HG02588 (cell line): ENCODE results near the gene OSBPL3.

Experiments used
- ATAC-seq: cut with Tn5 transposase; IDR thresholded peaks from one replicate; pipeline ENCODE4 v1.9.1; 2021; ENCODE audit warnings: mild to moderate bottlenecking, moderate library complexity; ENCODE audit not compliant: unreplicated experiment

Gene OSBPL3

DNA sequence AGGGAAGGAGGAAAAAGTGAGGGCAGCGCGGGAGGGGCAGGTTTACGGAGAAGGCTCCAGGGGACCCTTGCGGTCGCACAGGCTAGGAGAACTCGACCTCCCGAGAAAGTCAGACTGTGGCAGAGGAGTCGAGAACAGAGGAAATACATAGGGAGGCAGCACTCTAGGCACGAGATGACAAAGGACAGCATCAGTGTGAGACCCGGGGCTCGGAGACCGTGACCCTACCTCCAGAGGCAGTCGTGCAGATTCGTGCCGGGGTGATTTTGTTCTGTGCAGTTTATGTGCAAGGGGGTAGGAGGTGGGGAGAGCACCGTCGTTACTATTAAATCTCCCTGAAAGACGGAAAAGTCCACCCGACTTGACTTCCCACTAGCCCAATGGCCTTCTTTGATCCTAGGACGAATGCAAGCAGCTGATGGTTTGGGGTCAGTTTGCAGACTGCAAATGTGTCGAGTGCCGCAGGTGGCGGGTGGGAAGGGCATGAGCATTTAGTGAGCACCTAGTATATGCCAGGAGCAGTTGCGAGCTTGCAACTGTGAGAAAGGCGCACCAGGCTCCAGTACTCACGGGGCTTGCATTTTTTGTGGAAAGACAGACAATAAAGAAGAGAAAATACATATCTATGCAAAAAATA is 674 bp upstream of the OSBPL3 start:
- ATAC-seq = peak; percentile 10

DNA sequence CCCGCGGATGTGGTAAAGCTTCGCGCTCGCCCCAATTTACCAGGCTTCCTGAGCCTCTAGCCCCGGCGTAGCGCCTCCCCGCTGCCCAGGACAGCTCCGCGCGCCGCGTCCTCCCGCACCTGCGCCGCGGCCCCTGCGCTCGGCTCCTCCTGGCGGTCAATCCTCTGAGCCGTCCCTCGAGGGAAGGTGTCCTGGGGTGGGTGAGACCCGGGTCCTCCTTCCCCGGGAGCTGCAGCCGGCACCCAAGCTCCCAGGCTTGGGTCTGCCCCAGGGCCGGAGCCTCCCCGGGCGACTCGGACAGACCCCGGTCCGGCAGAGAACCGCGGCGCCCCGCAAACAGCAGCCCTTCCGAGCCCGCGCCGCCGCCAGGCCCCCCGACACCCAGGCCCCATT is 512 bp downstream of the OSBPL3 start:
- peak; percentile 40 for ATAC-seq

DNA sequence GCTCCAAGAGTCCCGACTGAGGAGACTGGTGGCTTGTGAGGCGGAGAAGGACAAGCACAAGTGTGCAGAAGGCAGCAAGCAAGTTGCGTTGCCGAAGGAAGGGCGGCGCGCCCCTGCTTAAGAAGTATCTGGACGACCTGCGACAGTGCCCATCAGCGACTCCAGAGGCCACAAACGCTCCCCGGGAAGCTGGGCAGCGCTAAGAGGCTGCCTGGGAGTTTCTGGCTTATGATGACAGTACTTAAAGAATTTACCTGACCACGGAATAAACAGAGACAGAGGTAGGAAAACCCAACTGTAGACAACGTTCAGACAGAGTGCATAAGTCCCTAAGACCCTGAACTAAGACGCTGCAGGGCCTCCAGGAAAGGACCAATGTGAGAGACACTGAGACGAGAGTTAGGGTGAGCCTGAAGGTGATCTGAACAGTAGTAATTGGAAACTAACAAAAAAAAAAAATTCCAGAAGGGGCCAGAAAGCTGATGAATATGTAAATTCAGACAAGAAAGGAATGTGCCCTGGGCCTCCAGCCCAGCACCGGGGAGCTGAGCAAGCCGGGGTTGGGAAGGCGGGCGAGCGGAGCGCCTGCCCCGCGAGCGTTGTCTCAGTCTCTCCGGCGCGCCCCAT is 1.0 kb downstream of the OSBPL3 start:
- peak; percentile 1 for ATAC-seq

DNA sequence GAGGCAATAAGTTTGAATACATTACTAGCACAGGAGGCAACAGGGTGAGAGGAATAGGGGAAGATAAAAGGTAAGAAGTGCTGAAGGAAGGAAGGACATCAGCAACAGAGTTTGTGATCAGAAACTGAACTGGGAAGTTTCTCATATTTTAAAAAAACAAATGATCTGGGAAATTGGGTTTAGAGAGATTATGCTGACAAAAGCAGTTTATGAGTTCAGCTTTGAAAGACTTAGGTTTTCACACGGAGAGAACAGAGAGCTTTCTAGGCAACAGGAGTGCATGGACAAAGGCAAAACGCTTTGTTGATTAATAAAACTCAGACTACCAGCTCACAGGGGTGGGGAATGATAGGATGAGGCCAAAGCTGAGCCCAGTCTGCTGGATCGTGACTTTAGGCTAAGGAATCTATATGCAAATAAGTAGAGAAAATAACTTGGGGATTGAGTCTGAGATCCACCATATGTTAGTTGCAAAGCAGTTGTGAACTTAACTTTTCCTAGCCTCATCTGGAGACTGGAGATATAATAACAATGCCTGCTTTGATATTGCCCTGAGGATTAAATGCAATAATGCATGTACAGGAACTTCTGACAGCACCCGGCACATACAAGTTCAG is 4.2 kb downstream of the OSBPL3 start:
- no peak for ATAC-seq

DNA sequence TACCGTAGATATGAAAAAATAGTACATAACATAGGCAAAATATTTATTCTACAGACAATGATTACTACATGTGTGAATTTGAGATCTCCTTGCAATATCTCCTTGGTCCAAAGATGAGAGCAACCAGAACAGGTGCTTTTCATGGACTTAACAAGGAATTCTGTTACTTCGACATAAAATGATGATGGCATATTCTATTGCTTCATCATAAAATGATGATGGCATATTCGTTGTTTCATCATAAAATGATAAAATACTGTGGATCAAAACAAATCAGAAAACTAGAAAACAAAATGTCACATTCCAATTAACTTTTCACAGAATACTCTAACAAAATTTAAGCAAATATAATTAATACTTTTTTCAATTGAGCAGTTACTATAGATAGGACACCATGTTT is 4.8 kb downstream of the OSBPL3 start:
- no peak for ATAC-seq

DNA sequence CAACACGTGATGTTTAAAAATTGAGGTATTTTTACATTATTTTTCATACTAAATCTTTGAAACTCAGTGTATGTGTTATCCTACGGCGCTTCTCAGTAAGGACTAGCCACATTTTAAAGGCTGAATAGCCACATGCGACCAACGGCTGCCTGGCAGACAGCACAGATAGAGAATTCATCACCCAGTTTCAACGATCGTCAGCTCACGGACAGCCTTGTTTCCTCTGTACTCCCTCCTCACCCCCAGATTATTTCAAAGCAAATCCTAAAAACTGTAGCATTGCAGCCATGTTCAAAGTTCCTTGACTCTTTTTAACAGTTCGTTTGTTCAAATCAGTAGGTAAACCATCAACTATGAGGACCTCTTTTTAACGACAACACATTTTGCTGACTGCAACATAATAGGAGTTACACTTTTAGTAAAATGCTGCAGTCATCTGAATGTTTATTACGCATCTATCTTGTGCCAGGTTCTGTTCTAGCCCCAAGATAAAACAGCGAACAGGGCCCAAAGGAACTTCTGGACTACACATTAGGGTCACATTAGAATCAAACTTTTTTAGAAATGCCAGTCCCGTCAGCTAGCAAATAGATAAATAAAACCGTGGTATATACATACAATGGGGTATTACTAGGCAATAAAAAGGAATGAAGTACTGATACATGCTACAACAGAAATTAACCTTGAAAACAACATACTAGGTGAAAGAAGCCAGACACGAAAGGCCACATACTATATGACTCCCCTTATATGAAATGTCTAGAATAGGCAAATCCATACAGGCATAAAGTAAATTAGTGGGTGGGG is 5.7 kb downstream of the OSBPL3 start:
- no peak for ATAC-seq

DNA sequence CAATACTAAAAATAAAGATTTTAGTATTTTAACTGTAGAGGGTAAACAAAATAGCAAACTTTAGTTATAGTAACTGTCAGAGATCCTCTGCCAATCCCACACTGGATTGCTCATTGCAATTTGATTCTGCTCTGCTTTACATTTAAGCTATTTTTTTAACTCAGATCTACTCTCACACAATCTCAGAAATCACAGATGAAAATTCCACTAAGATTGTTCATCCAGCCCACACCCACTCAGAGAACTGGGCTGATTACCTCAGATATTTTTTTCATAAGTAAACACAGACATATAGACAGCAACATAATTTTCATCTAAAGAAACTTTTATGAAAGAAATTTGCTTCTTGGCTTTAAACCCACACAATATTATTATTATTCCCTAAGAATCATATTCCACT is 7.0 kb downstream of the OSBPL3 start:
- no peak for ATAC-seq

DNA sequence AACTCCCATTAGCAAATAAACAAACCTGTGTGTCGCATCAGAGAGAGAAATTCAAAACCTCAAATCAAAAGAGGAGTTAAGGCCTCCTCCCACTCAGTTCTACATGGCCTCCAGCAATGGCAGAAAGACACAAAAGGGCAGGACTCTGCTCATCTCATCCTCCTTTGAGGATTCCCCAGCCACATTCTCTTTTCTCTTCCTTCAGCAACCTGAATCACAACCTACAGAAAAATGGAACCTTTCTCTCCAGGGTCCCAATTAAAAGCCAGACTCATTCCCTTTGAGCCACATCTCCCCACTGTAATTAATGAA is 7.9 kb downstream of the OSBPL3 start:
- no peak for ATAC-seq

DNA sequence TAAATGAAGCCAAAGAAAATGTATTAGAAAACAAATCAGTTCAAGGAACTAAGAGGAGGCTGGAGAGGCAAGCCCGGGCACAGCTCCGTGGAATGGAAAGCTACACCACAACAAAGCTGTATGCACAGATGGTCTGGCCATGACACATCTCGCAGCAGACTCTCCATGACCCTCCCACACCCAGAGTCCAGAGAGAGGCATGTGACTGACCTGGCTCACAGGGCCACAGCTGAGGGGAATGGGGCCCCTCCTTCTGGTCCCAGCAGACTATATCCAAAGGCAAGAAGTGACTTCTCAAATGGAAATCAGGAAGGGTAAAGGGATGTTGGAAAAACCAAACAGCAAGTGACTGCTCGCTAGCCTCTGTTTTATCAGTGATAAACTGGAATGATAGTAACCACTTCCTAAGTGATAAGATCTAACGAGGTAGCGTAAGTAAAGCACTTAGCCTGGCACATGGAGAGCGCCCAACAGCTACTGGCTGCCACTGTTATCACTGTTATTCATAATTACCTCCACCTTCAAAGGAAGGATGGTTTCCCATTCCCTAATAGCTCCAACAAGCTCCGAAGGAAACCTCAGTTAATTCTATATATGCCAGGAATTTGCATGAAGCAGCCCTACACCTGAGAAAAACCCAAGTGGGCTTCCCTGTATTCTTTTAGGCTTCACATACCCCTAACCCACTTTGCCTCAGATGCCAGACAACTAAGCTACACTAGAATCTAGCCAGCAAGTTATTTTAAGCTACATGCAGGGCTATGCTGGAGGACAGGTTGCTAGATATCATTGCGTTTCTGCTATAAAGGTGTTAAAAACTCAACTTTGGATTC is 8.4 kb downstream of the OSBPL3 start:
- no peak for ATAC-seq

DNA sequence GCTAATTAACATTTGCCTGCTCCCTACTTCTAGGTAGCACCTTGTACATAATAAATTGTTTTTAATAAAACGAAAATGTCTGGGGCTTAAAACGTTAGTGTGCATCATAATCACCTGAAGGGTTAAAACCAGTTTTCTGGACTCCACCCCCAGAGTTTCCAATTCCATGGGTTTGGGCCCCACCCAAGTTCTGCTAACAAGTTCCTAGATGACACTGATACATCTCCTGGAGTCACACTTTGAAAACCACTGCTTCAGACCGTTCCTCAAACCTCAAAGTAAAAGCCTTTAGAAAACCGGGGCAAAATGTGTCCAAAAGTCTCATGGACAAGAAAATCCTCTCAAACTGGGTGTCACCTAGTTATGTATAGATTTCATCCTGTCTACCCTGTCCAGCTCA is 9.3 kb downstream of the OSBPL3 start:
- ATAC-seq = no peak

DNA sequence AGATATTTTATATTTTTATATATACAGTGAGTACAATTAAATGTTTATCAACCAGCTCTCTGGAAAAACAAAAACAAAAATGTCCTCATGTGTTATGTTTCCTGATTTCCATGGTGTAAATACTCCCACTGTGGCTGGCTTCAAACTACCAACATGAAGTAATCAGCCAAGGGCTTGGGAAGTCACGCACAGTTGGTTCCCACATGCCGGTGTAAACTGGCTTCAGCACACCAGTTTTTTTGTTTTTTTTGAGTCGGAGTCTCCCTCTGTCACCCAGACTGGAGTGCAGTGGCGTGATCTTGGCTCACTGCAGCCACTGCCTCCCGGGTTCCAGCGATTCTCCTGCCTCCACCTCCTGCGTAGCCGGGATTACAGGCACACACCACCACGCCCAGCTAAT is 11.8 kb downstream of the OSBPL3 start:
- ATAC-seq = no peak

DNA sequence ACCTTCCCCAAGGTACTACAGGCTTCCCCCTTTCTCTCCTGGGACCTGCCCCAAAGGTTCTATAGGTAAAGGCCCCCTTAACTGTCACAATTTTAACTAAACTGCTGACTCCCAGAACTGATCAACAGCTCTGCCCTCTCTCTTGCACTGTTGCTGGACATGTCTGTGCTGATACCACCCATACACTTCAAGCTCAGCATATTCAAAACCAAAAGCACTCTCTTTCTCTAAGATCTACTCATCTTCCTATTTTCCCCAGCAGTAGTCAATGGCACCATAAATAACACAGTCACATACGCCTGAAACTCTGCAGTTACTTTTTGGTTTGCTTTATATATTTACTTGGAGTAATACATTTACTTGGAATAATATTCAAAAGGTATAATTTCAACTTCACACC is 12.3 kb downstream of the OSBPL3 start:
- no peak for ATAC-seq

DNA sequence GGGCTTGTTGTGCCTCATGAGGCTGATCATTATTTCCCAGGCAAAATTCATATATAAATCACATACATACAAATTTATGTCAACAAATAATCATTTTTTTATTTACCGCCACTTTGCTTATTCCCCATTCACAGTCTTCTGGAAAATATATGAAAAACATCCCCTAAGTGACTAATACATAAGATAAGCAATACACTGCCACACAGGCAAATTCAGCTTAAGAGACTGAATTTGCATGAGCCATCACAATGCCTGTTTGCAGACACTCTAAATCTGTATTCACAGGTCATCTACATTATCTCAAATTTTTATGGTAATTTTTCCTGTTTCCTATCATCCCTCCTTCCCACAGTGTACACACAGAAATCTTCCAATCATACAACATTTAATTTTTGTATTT is 13.2 kb downstream of the OSBPL3 start:
- no peak for ATAC-seq

DNA sequence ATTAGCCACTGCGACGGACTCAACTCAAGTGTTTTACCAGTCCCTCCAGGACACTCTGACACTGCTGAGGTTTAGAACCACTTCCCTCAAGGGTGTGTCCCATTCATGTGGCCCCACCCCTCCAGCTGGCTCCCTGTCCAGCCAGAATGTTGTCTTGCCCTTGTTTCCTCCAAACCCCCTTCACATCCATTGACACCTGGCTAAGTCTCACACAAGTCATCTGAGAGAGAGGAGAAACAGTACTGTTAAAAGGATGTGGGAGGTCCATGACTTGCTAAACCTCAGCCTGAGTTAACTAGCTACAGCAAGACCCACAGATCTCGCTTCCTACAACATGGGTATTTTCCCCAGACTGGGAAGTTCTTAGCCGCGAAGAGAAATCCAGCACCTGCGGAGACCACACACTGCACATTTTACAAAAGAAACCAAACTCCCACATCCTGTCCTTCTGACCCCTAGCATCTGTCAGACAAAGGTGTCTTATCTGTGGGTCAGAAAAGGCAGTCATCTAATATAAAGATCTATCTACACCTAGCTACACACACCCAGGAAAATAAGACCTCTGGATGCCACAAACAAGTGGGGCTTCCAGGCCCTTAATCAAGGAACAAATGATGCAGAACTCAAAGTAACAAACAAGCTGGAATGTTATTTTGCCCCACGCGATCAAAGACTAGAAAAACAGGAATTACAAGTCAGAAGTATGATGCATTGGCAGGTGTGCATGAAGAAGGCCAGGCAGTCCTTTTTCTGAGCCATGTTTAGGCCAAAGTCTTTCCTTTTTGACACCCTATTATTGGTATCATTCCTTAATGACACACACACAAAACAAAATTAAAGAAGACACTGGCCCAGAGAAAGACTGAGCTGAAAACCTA is 13.9 kb downstream of the OSBPL3 start:
- peak; percentile 82 for ATAC-seq

DNA sequence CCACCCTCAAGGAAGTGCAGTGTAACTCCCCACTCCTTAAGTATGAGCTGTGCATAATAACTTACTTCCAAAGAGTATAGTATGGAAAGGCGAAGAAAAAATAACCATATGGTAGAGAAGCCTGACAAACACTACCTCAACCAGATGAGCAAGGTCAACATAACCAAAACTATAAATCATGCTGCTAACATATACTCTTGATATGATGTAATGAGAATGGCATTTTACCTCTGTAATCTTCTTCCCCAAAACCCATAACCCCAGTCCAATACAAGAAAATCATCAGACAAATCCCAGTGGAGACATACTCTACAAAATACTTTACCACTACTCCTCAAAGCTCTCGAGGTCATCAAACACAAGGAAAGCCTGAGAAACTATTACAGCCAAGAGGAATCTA is 15.8 kb downstream of the OSBPL3 start:
- ATAC-seq = no peak

DNA sequence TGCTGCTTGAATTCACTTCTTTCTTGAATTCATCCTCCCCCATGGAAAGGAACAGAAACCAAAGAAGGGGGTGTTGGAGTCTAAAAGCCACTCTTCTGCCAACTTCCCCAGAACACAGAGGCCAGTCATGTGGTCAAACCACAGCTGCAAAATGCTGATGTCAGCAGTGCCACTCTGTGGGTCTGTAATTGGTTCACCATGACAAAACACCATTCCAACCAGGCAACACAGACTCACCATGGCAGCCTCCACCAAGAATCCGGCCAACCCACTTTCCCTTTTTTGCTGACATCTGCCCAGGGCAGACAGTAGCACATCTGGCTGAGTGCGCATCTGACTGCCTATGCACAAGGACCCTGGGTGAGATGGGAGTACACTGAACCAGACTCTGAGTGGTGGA is 16.8 kb downstream of the OSBPL3 start:
- peak; percentile 36 for ATAC-seq

DNA sequence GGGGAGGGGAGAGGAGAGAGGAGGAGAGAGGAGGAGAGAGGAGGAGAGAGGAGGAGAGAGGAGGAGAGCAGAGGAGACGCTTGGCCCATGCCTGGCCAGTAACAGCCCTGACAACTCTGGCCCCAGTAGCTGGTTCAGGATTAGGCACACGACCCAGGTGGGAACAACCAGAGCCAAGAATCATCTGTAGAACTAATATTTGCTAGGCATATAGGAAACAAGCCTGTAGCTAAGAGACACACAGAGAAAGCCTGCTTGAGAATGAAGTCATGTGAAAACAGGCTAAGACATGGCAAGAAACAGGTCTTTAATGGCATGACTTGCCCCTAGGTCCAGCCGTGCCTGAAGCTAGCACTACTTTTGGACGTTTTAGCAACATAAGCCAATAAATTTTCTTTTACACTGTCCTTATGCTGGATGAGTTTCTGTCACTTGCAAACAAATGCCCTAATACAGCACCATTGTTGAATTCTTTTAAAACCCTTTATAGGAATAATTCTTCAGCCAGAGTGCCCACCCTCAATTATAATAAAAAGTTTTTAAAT is 17.5 kb downstream of the OSBPL3 start:
- ATAC-seq = no peak

DNA sequence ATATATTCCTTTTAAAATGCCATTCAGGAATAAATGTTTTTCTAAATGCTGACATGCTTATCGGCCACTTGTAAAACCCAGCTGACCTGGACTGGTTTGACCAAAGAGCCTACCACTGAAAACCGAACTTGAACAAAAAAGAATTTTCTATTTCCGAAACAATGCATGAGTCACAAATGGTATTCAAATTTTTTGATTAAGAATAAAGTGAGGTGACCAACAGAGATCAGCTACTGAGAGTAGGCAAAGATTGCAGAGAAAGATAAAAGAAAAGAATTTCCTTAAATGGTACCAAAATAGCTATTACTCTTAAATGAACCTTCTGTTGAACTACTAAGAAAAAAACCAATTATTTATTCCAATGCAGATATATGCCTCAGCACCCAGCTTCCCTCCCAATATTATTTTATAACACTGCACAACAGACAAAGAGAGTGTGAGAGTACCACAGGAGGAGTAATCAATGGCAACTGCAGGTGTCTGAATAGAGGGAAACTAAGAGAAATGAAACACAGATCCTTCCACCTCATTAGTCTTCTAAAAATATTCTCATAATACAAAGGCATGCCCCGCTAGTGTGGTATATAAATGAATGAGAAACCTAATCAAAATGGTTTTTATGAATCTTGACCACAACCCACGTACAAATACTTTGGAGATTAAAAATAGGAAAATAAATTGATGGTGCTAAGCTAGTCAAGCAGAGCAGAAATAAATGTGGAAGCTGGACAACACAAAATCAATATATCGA is 20.1 kb downstream of the OSBPL3 start:
- no peak for ATAC-seq

DNA sequence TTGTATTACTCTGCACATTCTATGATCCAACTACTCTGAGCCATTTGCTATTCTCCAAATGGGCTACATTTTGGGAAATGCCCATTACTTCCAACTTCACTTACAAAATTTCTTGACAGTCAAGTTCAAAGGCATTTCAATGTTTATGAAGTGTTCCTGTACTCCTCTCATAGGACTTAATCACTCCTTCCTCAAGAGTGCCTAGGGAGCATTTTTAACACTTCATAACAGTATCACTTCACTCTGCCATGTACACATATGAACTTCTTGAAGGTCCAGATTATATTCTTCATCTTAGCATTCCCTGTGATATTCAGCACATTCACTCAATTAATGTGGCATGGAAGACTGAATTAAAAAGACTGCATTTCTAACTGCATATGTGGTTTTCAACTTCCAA is 21.6 kb downstream of the OSBPL3 start:
- ATAC-seq = no peak
